Measurements from ENCODE around the gene OR10J4.

- TF ChIP-seq POLR2A (IDR thresholded peaks at IDR 0.05; ENCODE audit: low read length) (no peak), GATA1 (IDR thresholded peaks at IDR 0.05; ENCODE audit: low read depth, low read length) (no peak)
These were observed 9.4 kb downstream of the OR10J4 start for GRCh38 chr1:159441360-159441759.
